IMR-90 (cell line): ENCODE results near the gene KMT5C. TPM values are rescaled to one million over a fixed set of nuclear protein-coding genes. Genes with fewer than 3 reads are reported as not detected.
A peak's percentile ranks its signal among the peaks of the same experiment; 100 is the strongest.

Experiments used
- ATAC-seq: fragments of 200-7000 bp; cut with Tn5 transposase; 2 replicates; pipeline ENCODE4 v1.9.1; 2020; ENCODE audit warnings: low read depth, mild to moderate bottlenecking, moderate library complexity
- BruUV-seq: library from RNA; stranded (reverse); fragments of 400-500 nt; replicated peaks from 2 replicates; lab custom pipeline; 2021; lab: Mats Ljungman, UMichigan
- CTCF ChIA-PET: fragments of 300-600 bp; formaldehyde crosslinking; extraction: SDS; loops from one replicate; lab custom pipeline; 2021; ENCODE audit warnings: antibody characterized with exemption; lab: Yijun Ruan, JAX
- POLR2A ChIA-PET: fragments of 300-600 bp; sonication (Branson Sonifier 250); formaldehyde crosslinking; loops from one replicate; lab custom pipeline; 2022; ENCODE audit warnings: antibody characterized with exemption; ENCODE audit not compliant: unreplicated experiment; lab: Charles Lee
- DNase-seq: peaks from one replicate; pipeline ENCODE4 v3.0.0; 2013
- H2AFZ ChIP-seq: replicated peaks from 2 replicates; pipeline ENCODE3; 2013; ENCODE audit warnings: low read length, mild to moderate bottlenecking; ENCODE audit not compliant: poor library complexity
- H2AK5ac ChIP-seq: 2 replicates; pipeline ENCODE4 v1.6.1; 2013; ENCODE audit warnings: low read depth, low read length, inconsistent platforms
- H2AK9ac ChIP-seq: replicated peaks from 2 replicates; pipeline ENCODE3; 2013; ENCODE audit warnings: mild to moderate bottlenecking, low read depth, low read length, moderate library complexity; ENCODE audit not compliant: poor library complexity
- H2BK120ac ChIP-seq: 2 replicates; pipeline ENCODE4 v1.6.1; 2013; ENCODE audit warnings: low read depth, low read length, inconsistent platforms
- H2BK15ac ChIP-seq: 3 replicates; pipeline ENCODE4 v1.6.1; 2013; ENCODE audit warnings: low read depth, low read length, inconsistent platforms
- H2BK20ac ChIP-seq: 2 replicates; pipeline ENCODE4 v1.6.1; 2013; ENCODE audit warnings: low read depth, mild to moderate bottlenecking, inconsistent platforms, low read length, moderate library complexity
- H2BK5ac ChIP-seq: 2 replicates; pipeline ENCODE4 v1.6.1; 2013; ENCODE audit warnings: mild to moderate bottlenecking, low read depth, low read length, inconsistent platforms; ENCODE audit not compliant: poor library complexity, severe bottlenecking
- H3K14ac ChIP-seq: replicated peaks from 2 replicates; pipeline ENCODE4 v1.6.1; 2013; ENCODE audit warnings: low read depth, low read length, inconsistent platforms
- H3K18ac ChIP-seq: 2 replicates; pipeline ENCODE4 v1.6.1; 2013; ENCODE audit warnings: low read depth, low read length, control low read depth
- H3K23ac ChIP-seq: 2 replicates; pipeline ENCODE4 v1.6.1; 2013; ENCODE audit warnings: low read depth, low read length, inconsistent platforms
- H3K27ac ChIP-seq: 2 replicates; pipeline ENCODE4 v1.5.1; 2013; ENCODE audit warnings: mild to moderate bottlenecking, control low read depth, low read length; ENCODE audit not compliant: insufficient read depth
- H3K27me3 ChIP-seq: 2 replicates; pipeline ENCODE4 v1.6.1; 2013; ENCODE audit warnings: low read length; ENCODE audit not compliant: control insufficient read depth, insufficient read depth
- H3K36me3 ChIP-seq: 2 replicates; pipeline ENCODE4 v1.6.1; 2013; ENCODE audit warnings: low read length, mixed read lengths; ENCODE audit not compliant: control insufficient read depth, insufficient read depth
- H3K4ac ChIP-seq: 2 replicates; pipeline ENCODE4 v1.6.1; 2013; ENCODE audit warnings: low read depth, low read length, inconsistent platforms
- H3K4me1 ChIP-seq: 2 replicates; pipeline ENCODE4 v1.6.1; 2013; ENCODE audit warnings: low read length, mixed read lengths; ENCODE audit not compliant: control insufficient read depth, insufficient read depth
- H3K4me2 ChIP-seq: 2 replicates; pipeline ENCODE4 v1.6.1; 2013; ENCODE audit warnings: low read depth, mild to moderate bottlenecking, control low read depth, low read length, moderate library complexity
- H3K4me3 ChIP-seq: 2 replicates; pipeline ENCODE4 v1.5.1; 2013; ENCODE audit warnings: low read depth, mild to moderate bottlenecking, control low read depth, low read length, moderate library complexity; ENCODE audit not compliant: insufficient read depth
- H3K56ac ChIP-seq: 2 replicates; pipeline ENCODE4 v1.6.1; 2013; ENCODE audit warnings: low read length, inconsistent platforms; ENCODE audit not compliant: insufficient read depth; ENCODE audit errors: extremely low read depth
- H3K79me1 ChIP-seq, 2 experiments: 2 replicates each; pipeline ENCODE4 v1.6.1; 2013; ENCODE audit warnings: low read length in 2 of 2, inconsistent platforms in 1 of 2, low read depth in 1 of 2
- H3K9ac ChIP-seq: 2 replicates; pipeline ENCODE4 v1.6.1; 2013; ENCODE audit warnings: low read depth, low read length, control low read depth
- H3K9me1 ChIP-seq: 2 replicates; pipeline ENCODE4 v1.6.1; 2013; ENCODE audit warnings: low read length, inconsistent platforms; ENCODE audit not compliant: insufficient read depth
- H3K9me3 ChIP-seq: 2 replicates; pipeline ENCODE4 v1.6.1; 2013; ENCODE audit warnings: low read length; ENCODE audit not compliant: control insufficient read depth, insufficient read depth
- H4K20me1 ChIP-seq: 2 replicates; pipeline ENCODE4 v1.6.1; 2013; ENCODE audit warnings: low read length, inconsistent platforms; ENCODE audit not compliant: insufficient read depth
- H4K5ac ChIP-seq: 2 replicates; pipeline ENCODE4 v1.6.1; 2013; ENCODE audit warnings: mild to moderate bottlenecking, low read depth, low read length, control low read depth
- H4K8ac ChIP-seq, 2 experiments: 2 replicates each; pipeline ENCODE4 v1.6.1; 2013; ENCODE audit warnings: low read depth in 2 of 2, low read length in 2 of 2, control low read depth in 1 of 2, inconsistent platforms in 1 of 2
- H4K91ac ChIP-seq: 2 replicates; pipeline ENCODE4 v1.6.1; 2013; ENCODE audit warnings: low read depth, low read length, inconsistent platforms; ENCODE audit not compliant: insufficient read depth
- MXI1 ChIP-seq: IDR thresholded peaks from 2 replicates; pipeline ENCODE4 v1.6.1; 2012; ENCODE audit warnings: low read depth, mild to moderate bottlenecking, low read length, moderate library complexity, borderline replicate concordance
- POLR2A ChIP-seq: IDR thresholded peaks from 2 replicates; pipeline ENCODE4 v1.6.1; 2012; ENCODE audit warnings: mild to moderate bottlenecking, low read depth, low read length
- RFX5 ChIP-seq: IDR thresholded peaks from 2 replicates; pipeline ENCODE4 v1.8.0; 2012; ENCODE audit warnings: low read depth, mild to moderate bottlenecking, low read length, moderate library complexity
- WGBS, 2 experiments: methylation state at CpG; one replicate each; pipeline versions ENCODE4 v1.1.5 to v1.1.7; 2013; ENCODE audit warnings: missing lambda C conversion rate in 2 of 2; ENCODE audit not compliant: insufficient read length in 1 of 2; ENCODE audit errors: extremely low coverage in 2 of 2; 5-methylcytosine and 5-hydroxymethylcytosine counted together
- dilution Hi-C: fragments of 300-500 bp; cut with HindIII; formaldehyde crosslinking; loops from one replicate; pipeline ENCODE4 v1.14.3; 2018; ENCODE audit warnings: low sequenced_read_pairs; ENCODE audit not compliant: unreplicated experiment
- in situ Hi-C: fragments of 300-500 bp; cut with MboI; formaldehyde crosslinking; loops from 3 replicates; pipeline ENCODE4 v1.14.3; 2019; ENCODE audit warnings: low sequenced_read_pairs, inconsistent platforms, mixed read lengths
- intact Hi-C: fragments of 100-400 bp; cut with micrococcal nuclease; formaldehyde crosslinking; loops from 2 replicates; pipeline ENCODE4 v1.10.0; 2022
- polyA plus RNA-seq, 3 experiments: library from polyadenylated mRNA; depleted of rRNA; stranded (reverse); fragments of >200 nt; gene quantifications; 2 replicates each; pipeline ENCODE4 v1.2.3, GENCODE V29; 2012; ENCODE audit warnings: low replicate concordance in 1 of 3
- total RNA-seq: library from RNA; depleted of rRNA; stranded (reverse); fragments of >200 nt; gene quantifications from 2 replicates; pipeline ENCODE4 v1.2.3, GENCODE V29; 2012

Gene KMT5C
- total and polyA plus RNA-seq, 2 of the 4 experiments (the other 2 are of a cell fraction) = 1.8 to 5.9 TPM

GRCh38 chr19:55386493-55386971, 46.9 kb downstream of the KMT5C start:
- BruUV-seq = no TSS peak
- CTCF ChIA-PET = no interaction called here
- TF ChIP-seq RFX5 (no peak), POLR2A (no peak), MXI1 (0 out of 2 replicates have a peak, but pooled peaks have one; percentile 45)
- no peaks in the 10 kb centered on the region for H3K9me3 ChIP-seq
- no peak overlapping the region for H4K5ac ChIP-seq
- H3K14ac ChIP-seq = peak overlapping the region; percentile 73
- peak overlapping the region; percentile 74 for H3K4me3 ChIP-seq
- no peak overlapping the region for H2BK15ac ChIP-seq
- H3K9me1 ChIP-seq = peaks cover 34% of the 10 kb centered on the region
- dilution Hi-C loops = no loop called here
- H3K18ac ChIP-seq = no peak overlapping the region
- 2% methylated on average over 22 of the region's 33 CpGs; no CpG with 5 or more reads in 1 of the 2 experiments for WGBS, 2 experiments
- H3K9ac ChIP-seq = peak overlapping the region; percentile 91
- H3K4me2 ChIP-seq = peak overlapping the region; percentile 96
- no peaks in the 10 kb centered on the region for H3K27me3 ChIP-seq
- peaks cover 48% of the 10 kb centered on the region for H3K36me3 ChIP-seq
- peaks cover 47% of the 10 kb centered on the region for H3K4me1 ChIP-seq
- no peak overlapping the region; the same call in 1 of the 2 replicates for H4K91ac ChIP-seq
- peak overlapping the region; percentile 90 for H3K23ac ChIP-seq
- peak overlapping the region; percentile 65 for H2BK5ac ChIP-seq
- H2AK5ac ChIP-seq = peak overlapping the region; percentile 93
- H3K27ac ChIP-seq = peak overlapping the region; percentile 85
- H3K79me1 ChIP-seq = peaks cover 29 to 61% of the 10 kb centered on the region in 2 experiments
- peak overlapping the region; percentile 85 for H3K4ac ChIP-seq
- ATAC-seq = no peak
- peak overlapping the region; percentile 74 for H3K56ac ChIP-seq
- DNase-seq = no peak
- peak overlapping the region; percentile 30 to 75; a peak in 1 of 4 replicates for H4K8ac ChIP-seq
- no peak overlapping the region for H2BK120ac ChIP-seq
- in situ Hi-C loops = loop anchor here (10.0 kb wide), 1 partner anchor 92 kb away; no protein-coding TSS in a partner anchor
- H4K20me1 ChIP-seq = peaks cover 58% of the 10 kb centered on the region
- no peak overlapping the region for H2BK20ac ChIP-seq
- peak overlapping the region; percentile 99 for H2AK9ac ChIP-seq
- H2AFZ ChIP-seq = no peak overlapping the region
- intact Hi-C loops = loop anchor here (5.0 kb wide), 2 partner anchors 84 to 104 kb away; partner anchors contain the start of genes BRSK1 and HSPBP1
- POLR2A ChIA-PET = interaction anchor here (0.5 kb wide), 1 partner anchor 9 kb away, joined by 6 read pairs; no protein-coding TSS in a partner anchor
